ENCODE results near the gene TSHZ1. TPM values are rescaled to one million over a fixed set of nuclear protein-coding genes. Genes with fewer than 3 reads are reported as not detected.
A peak's percentile ranks its signal among the peaks of the same experiment; 100 is the strongest.

Gene TSHZ1
- total RNA-seq, 1 donor from 2014 or later, result 17.0 TPM

- Histone ChIP-seq H3K27me3 (ENCODE audit: low read depth) (no peaks in the 10 kb centered on the region), H3K27ac (no peak overlapping the region), H3K4me1 (peaks cover 41% of the 10 kb centered on the region), H3K4me3 (no peak overlapping the region), H3K36me3 (no peaks in the 10 kb centered on the region), H3K9me3 (no peaks in the 10 kb centered on the region)
- intact Hi-C loops (cut with DNase I), result no loop called here
- ATAC-seq (no peak), DNase-seq (no peak)
- no peak for TF ChIP-seq CTCF (IDR thresholded peaks at IDR 0.05)
These were observed 40.9 kb downstream of the TSHZ1 start for GRCh38 chr18:75251466-75251865.

GRCh38 chr18:75252136-75252535 lies 41.5 kb downstream of the TSHZ1 start:
- no peak for TF ChIP-seq CTCF (IDR thresholded peaks at IDR 0.05)
- intact Hi-C loops (cut with DNase I), result no loop called here
- ATAC-seq, result no peak
- Histone ChIP-seq H3K27ac (no peak overlapping the region), H3K9me3 (no peaks in the 10 kb centered on the region), H3K36me3 (no peaks in the 10 kb centered on the region), H3K4me3 (no peak overlapping the region), H3K27me3 (ENCODE audit: low read depth) (no peaks in the 10 kb centered on the region), H3K4me1 (peaks cover 38% of the 10 kb centered on the region)
- no peak for DNase-seq

GRCh38 chr18:75253043-75253442 lies 42.4 kb downstream of the TSHZ1 start:
- ATAC-seq, result no peak
- no peak for DNase-seq
- H3K36me3 ChIP-seq, result no peaks in the 10 kb centered on the region
- no peak for TF ChIP-seq CTCF (IDR thresholded peaks at IDR 0.05)
- no peak overlapping the region for H3K4me3 ChIP-seq
- H3K9me3 ChIP-seq, result no peaks in the 10 kb centered on the region
- intact Hi-C loops (cut with DNase I), result no loop called here
- no peak overlapping the region for H3K27ac ChIP-seq
- peaks cover 36% of the 10 kb centered on the region for H3K4me1 ChIP-seq
- H3K27me3 ChIP-seq (ENCODE audit: low read depth), result no peaks in the 10 kb centered on the region

GRCh38 chr18:75253784-75254183 lies 43.2 kb downstream of the TSHZ1 start:
- no peaks in the 10 kb centered on the region for H3K36me3 ChIP-seq
- H3K27ac ChIP-seq, result no peak overlapping the region
- TF ChIP-seq CTCF (IDR thresholded peaks at IDR 0.05), result no peak
- DNase-seq (no peak), ATAC-seq (peak in 1 of 2 donors; percentile 41)
- no peaks in the 10 kb centered on the region for H3K9me3 ChIP-seq
- peaks cover 28% of the 10 kb centered on the region for H3K4me1 ChIP-seq
- H3K27me3 ChIP-seq (ENCODE audit: low read depth), result no peaks in the 10 kb centered on the region
- no peak overlapping the region for H3K4me3 ChIP-seq
- intact Hi-C loops (cut with DNase I), result no loop called here

GRCh38 chr18:75255094-75255493 lies 44.5 kb downstream of the TSHZ1 start:
- Histone ChIP-seq H3K27ac (no peak overlapping the region), H3K4me3 (no peak overlapping the region), H3K27me3 (ENCODE audit: low read depth) (no peaks in the 10 kb centered on the region), H3K9me3 (no peaks in the 10 kb centered on the region), H3K4me1 (peaks cover 26% of the 10 kb centered on the region), H3K36me3 (no peaks in the 10 kb centered on the region)
- no peak for DNase-seq
- TF ChIP-seq CTCF (IDR thresholded peaks at IDR 0.05), result no peak
- ATAC-seq, result no peak
- intact Hi-C loops (cut with DNase I), result no loop called here

GRCh38 chr18:75256376-75256775 lies 45.8 kb downstream of the TSHZ1 start:
- ATAC-seq (no peak), DNase-seq (no peak)
- Histone ChIP-seq H3K9me3 (no peaks in the 10 kb centered on the region), H3K4me1 (peaks cover 26% of the 10 kb centered on the region), H3K4me3 (no peak overlapping the region), H3K36me3 (no peaks in the 10 kb centered on the region), H3K27me3 (ENCODE audit: low read depth) (no peaks in the 10 kb centered on the region), H3K27ac (no peak overlapping the region)
- intact Hi-C loops (cut with DNase I), result no loop called here
- no peak for TF ChIP-seq CTCF (IDR thresholded peaks at IDR 0.05)
